GM19035 (cell line): ENCODE results near the gene HENMT1.
"Not testable (repeated sequence)": the region's sequence is repeated elsewhere in the genome, so short reads cannot be mapped to it uniquely, and the experiment has no call there.

Experiments used
- ATAC-seq: cut with Tn5 transposase; IDR thresholded peaks from one replicate; pipeline ENCODE4 v1.9.1; 2021; ENCODE audit not compliant: unreplicated experiment

HENMT1 gene

DNA sequence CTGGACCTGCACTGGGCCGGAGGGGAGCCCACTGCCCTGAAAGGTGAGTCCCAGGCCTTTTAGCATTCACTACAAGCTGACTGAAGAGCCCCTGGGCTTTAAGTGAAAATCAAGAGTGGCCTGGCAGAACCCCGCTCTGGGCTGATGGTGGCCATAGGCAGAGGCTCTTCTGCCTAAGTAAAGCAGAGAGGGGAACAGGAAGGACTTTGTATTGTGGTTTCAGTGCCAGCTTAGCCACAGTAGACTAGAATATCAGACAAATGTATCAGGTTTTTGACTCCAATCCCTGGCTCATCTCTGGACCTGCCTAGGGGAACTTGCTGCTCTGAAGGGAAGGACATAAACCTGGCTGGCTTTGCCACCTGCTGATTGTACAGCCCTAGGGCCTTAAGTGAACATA, 10.2 kb upstream of the HENMT1 start:
- no peak for ATAC-seq

- no peak for ATAC-seq
These were observed 9.4 kb upstream of the HENMT1 start for GRCh38 chr1:108670131-108670773.

- ATAC-seq: no peak
These were observed 8.8 kb upstream of the HENMT1 start for GRCh38 chr1:108669679-108670078.

GRCh38 chr1:108668777-108669176, 7.9 kb upstream of the HENMT1 start:
- ATAC-seq: no peak

GRCh38 chr1:108667422-108667821, 6.5 kb upstream of the HENMT1 start:
- ATAC-seq: not testable (repeated sequence)

DNA sequence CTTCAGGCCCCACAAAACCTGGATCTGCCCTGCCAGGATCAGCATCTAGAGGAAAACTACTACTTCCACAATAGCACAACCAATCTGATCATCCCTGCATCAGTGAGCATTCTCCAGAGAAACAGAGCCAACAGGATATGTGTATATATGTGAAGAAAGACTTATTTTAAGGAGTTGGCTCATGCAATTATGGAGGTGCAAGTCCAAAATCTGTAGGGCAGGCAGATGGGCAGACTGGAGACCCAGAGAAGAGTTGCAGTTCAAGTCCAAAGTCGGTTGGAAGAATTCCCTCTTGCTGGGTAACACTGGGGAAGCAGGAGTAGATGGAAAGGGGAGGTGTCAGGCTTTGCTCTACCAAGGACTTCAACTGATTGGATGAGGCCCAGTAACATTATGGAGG, 4.9 kb upstream of the HENMT1 start:
- no peak for ATAC-seq

DNA sequence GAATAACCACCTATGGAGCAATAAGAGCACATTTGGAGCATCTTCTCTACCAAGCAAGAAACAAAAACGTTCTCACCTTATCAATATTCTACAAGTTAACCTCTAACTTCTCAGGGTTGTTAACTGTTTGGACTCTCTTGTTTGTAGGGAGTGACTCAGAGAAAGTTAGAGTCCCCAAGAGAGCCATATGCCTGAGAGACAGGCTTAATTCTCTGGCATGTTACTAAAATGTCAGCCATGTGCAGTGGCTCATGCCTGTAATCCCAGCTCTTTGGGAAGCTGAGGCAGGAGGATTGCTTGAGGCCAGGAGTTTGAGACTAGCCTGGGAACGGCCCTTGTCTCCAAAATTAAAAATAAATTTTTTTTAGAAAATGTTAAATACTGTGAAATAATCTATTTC, 4.2 kb upstream of the HENMT1 start:
- no peak for ATAC-seq

- no peak for ATAC-seq
These were observed 3.6 kb upstream of the HENMT1 start for GRCh38 chr1:108664481-108664880.

DNA sequence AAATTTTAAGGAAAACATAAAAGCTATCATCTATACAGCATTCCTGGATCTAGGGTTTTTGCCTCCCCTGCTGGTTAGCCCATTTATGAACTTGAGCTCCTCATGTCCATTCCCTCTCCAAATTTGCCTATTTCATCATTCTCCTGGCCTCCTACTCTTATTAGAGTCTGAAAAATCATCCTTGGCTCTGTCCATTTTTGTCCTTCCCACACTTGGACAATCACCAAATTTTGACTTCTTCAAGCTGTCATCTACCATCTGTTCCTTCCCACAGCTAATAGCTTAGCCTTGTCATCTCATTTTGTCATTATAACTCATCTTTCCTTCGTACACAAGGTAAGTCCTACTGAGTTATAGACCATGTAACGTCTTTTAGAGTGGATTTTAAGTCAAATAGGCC, 2.2 kb upstream of the HENMT1 start:
- ATAC-seq: no peak

- no peak for ATAC-seq
These were observed 3.4 kb downstream of the HENMT1 start for GRCh38 chr1:108657356-108658080.

DNA sequence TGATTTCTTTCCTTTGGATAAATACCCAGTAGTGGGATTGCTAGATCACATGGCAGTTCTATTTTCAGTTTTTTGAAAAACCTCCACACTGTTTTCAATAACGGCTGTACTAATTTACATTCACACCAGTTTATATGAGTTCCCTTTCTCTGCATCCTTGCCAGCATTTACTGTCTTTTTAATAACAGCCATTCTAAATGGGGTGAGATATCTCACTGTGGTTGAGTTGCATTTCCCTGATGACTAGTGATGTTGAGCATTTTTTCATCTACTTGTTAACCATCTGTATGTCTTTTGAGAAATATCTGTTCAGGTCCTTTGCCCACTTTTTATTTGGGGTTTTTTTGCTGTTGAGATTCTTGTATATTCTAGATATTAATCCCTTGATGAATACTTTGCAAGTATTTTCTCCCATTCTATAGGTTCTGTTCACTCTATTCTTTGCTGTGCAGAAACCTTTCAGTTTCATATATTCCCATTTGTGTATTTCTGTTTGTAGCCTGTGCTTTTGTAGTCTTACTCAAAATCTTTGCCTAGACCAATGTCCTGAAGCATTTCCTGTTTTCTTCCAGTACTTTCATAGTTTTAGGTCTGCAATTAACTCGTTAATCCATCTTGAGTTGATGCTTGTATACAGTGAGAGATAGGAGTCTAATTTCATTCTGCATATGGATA, 7.3 kb downstream of the HENMT1 start:
- no peak for ATAC-seq

- no peak for ATAC-seq
These were observed 14.1 kb downstream of the HENMT1 start for GRCh38 chr1:108646648-108647269.

GRCh38 chr1:108646265-108646647, 14.6 kb downstream of the HENMT1 start:
- no peak for ATAC-seq

GRCh38 chr1:108645564-108646184, 15.2 kb downstream of the HENMT1 start:
- ATAC-seq: no peak

- no peak for ATAC-seq
These were observed 15.9 kb downstream of the HENMT1 start for GRCh38 chr1:108644984-108645383.

DNA sequence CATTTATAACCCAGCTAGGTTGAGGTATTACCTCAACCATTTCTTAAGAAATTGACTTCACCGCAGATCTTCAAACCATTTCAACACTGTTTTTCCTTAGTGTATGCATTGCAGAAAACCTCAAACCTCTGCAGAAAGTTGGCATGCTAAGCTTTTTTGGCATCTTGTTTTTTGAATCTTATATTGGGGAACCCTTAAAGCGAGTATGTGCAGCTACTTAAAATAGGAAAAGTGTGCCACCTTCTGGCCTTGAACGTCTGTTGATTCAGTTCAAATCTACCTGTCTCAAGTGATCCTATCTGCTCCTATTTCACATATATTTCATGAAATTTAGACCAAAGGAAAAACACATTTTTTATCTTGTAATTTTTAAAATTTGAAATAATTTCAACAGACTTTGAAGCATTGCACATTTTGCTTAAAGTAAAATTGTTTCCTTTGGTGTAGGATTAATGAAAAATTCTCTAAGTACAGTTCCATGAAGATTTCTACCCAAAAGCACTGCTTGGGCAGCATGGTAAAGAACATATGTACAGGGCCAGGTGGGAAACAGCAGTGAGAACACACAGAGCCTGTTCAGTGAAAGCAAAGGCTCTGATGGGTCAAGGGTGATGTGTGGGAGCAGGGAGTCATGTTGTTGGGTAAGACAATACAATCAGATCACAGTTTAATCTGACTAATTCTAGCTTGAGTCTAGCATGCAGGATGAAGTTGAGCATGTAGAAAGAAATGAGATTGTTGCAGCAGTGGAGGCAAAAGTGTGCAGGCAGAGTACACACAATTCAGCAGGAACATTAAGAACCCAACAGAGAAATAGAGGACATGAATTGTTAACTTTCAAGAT, 17.2 kb downstream of the HENMT1 start:
- ATAC-seq: no peak

DNA sequence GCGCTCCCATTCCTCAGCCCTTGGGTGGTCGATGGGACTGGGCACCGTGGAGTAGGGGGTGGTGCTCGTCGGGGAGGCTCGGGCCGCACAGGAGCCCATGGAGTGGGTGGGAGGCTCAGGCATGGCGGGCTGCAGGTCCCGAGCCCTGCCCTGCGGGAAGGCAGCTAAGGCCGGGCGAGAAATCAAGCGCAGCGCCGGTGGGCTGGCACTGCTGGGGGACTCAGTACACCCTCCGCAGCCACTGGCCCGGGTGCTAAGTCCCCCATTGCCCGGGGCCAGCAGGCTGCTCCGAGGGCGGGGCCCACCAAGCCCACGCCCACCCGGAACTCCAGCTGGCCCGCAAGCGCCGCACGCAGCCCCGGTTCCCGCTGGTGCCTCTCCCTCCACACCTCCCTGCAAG, 20.0 kb downstream of the HENMT1 start:
- not testable (repeated sequence) for ATAC-seq

DNA sequence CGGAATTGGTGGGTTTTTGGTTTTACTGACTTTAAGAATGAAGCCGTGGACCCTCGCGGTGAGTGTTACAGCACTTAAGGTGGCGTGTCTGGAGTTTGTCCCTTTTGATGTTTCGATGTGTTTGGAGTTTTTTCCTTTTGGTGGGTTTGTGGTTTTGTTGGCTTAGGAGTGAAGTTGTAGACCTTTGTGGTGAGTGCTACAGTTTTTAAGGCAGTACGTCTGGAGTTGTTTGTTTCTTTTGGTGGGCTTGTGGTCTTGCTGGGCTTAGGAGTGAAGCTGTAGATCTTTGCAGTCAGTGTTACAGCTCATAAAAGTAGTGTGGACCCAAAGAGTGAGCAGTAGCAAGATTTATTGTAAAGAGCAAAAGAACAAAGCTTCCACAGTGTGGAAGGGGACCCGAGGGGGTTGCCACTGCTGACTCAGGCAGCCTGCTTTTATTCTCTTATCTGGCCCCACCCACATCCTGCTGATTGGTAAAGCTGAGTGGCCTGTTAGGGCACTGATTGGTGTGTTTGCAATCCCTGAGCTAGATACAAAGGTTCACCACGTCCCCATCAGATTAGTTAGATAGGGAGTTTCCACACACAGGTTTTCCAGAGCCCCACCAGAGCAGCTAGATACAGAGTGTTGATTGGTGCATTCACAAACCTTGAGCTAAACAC, 20.9 kb downstream of the HENMT1 start:
- ATAC-seq: no peak

DNA sequence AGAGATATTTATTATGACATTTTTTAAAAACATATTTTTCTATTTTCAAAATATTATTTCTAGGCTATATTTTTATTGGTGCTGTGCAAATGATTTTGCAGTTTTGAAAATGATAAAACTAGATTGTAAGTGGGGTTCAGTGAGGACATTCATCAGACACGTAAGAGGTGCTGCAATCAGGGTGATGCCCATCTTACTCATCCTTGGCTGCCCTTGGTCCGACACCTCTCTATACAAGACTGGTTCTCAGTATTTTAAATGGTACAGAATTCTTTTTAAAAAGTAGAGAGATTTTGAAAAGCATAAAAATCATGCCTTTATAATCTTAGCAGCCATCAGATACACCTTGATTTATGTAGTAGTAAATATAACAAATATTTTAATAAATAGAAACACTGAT, 24.0 kb downstream of the HENMT1 start:
- ATAC-seq: no peak

GRCh38 chr1:108634521-108634920, 26.4 kb downstream of the HENMT1 start:
- ATAC-seq: no peak
